GM06990 (cell line): ENCODE measurements around the gene GAGE12J.

Experiments
- DNase-seq: peaks from one replicate; pipeline ENCODE4 v3.0.0-alpha.2; 2011; ENCODE audit not compliant: insufficient read length; ENCODE audit errors: extremely low read depth
- H3K27me3 ChIP-seq: replicated peaks from 2 replicates; pipeline ENCODE4 v1.6.0; 2011; ENCODE audit warnings: low read length; ENCODE audit not compliant: control insufficient read depth, insufficient read depth
- H3K36me3 ChIP-seq: 2 replicates; pipeline ENCODE4 v1.5.1; 2011; ENCODE audit warnings: low read length; ENCODE audit not compliant: control insufficient read depth, insufficient read depth
- H3K4me3 ChIP-seq: replicated peaks from 2 replicates; pipeline ENCODE4 v1.5.1; 2011; ENCODE audit warnings: low read depth, mild to moderate bottlenecking, control low read depth, low read length
- TF ChIP-seq, protein P1 (sequence below): IDR thresholded peaks from 2 replicates; pipeline ENCODE4 v1.5.1; 2011; ENCODE audit warnings: low read length, control low read depth, mild to moderate bottlenecking, inconsistent platforms; ENCODE audit not compliant: insufficient read depth, poor library complexity, severe bottlenecking

GAGE12J gene

DNA sequence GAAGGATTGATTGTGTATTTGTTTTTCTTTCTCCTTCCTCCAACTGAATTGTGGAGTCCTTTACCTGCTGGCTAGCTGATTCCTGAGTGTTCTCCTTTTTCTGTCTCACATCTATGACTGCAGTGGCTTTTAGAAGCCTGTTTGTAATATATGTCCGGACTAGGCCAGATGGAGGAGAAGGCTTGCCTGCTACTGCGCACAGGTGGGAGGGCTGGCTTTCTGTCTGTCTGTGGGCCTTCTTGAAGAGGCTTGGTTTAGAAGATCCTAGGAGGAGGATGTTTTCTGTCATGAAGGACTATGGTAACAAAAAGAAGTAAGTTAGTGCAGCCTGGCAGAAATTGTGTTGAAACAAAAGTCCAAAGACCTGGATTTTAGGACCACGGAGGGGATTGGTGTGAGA, 43.8 kb upstream of the GAGE12J start:
- H3K27me3 ChIP-seq = no peaks in the 10 kb centered on the region
- no peak overlapping the region for H3K4me3 ChIP-seq
- no peak for DNase-seq
- TF ChIP-seq, protein P1, sequence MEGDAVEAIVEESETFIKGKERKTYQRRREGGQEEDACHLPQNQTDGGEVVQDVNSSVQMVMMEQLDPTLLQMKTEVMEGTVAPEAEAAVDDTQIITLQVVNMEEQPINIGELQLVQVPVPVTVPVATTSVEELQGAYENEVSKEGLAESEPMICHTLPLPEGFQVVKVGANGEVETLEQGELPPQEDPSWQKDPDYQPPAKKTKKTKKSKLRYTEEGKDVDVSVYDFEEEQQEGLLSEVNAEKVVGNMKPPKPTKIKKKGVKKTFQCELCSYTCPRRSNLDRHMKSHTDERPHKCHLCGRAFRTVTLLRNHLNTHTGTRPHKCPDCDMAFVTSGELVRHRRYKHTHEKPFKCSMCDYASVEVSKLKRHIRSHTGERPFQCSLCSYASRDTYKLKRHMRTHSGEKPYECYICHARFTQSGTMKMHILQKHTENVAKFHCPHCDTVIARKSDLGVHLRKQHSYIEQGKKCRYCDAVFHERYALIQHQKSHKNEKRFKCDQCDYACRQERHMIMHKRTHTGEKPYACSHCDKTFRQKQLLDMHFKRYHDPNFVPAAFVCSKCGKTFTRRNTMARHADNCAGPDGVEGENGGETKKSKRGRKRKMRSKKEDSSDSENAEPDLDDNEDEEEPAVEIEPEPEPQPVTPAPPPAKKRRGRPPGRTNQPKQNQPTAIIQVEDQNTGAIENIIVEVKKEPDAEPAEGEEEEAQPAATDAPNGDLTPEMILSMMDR = no peak
- no peaks in the 10 kb centered on the region; the same call in 1 of the 2 replicates for H3K36me3 ChIP-seq

DNA sequence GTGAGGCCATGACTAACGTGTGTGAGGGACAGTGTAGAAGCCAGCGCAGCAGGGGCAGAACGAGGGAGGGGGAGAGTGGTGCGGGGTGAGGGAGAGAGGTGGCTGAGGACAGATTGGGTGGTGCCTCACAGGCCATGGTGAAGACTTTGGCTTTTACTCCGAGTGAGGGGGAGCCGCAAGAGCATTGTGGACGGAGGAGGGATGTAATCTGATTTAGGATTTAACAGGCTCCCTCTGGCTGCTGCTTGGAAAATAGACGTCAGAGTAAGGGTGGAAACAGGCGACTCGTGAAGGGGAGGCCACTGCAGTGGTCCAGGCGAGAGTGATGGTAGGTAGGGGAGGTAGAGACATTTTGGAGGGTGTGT, 39.2 kb upstream of the GAGE12J start:
- DNase-seq = no peak
- TF ChIP-seq, protein P1 = no peak
- Histone ChIP-seq H3K4me3 (no peak overlapping the region), H3K27me3 (no peaks in the 10 kb centered on the region), H3K36me3 (no peaks in the 10 kb centered on the region; the same call in 1 of the 2 replicates)

DNA sequence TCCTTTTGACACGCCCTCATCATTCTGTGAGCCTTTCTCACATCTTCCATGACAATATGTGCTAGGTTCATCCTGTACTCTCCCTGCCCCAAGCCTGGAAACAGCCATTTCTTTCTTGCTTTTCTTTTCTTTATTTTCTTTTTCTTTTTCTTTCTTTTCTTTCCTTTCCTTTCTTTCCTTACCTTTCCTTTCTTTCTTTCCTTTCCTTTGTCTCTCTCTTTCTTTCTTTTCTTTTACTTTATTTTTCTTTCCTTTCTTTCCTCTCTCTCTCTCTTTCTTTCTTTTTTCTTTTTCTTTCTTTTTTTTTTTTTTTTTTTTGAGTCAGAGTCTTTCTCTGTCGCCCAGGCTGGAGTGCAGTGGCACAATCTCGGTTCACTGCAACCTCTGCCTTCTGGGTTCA, 37.6 kb upstream of the GAGE12J start:
- Histone ChIP-seq H3K36me3 (no peaks in the 10 kb centered on the region; the same call in 1 of the 2 replicates), H3K27me3 (no peaks in the 10 kb centered on the region), H3K4me3 (no peak overlapping the region)
- TF ChIP-seq, protein P1 = no peak
- DNase-seq = no peak

DNA sequence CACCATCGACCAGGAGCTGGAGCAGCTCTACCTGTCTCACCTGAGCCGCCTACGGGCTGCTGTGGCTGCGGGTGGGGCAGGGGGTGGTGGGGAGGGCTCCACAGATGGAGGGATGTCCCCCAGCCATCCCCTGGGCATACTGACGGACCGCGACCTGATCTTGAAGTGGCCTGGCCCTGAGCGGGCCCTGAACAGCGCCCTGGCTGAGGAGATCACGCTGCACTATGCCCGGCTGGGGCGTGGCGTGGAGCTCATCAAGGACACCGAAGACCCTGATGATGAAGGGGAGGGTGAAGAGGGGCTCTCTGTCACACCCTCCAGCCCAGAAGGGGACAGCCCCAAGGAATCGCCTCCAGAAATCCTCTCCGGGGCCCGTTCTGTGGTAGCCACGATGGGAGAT, 35.7 kb upstream of the GAGE12J start:
- Histone ChIP-seq H3K27me3 (no peaks in the 10 kb centered on the region), H3K4me3 (no peak overlapping the region), H3K36me3 (no peaks in the 10 kb centered on the region; the same call in 1 of the 2 replicates)
- DNase-seq = no peak
- TF ChIP-seq, protein P1 = no peak

DNA sequence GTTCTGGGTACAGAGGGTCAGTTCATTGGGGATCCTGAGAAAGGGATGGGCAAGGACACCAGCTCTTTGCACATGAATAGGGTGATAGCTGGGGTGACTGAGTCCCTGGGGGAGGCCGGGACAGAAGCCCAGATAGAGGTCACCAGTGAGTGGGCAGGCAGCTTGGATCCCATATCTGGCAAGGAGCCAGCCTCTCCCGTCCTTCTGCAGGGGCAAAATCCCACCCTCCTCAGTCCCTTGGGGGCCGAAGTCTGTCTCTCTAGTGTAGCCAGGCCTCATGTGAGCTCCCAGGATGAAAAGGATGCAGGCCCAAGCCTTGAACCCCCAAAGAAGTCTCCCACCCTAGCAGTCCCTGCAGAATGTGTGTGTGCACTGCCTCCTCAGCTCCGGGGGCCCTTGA, 35.3 kb upstream of the GAGE12J start:
- TF ChIP-seq, protein P1 = no peak
- no peak for DNase-seq
- Histone ChIP-seq H3K36me3 (no peaks in the 10 kb centered on the region; the same call in 1 of the 2 replicates), H3K27me3 (no peaks in the 10 kb centered on the region), H3K4me3 (no peak overlapping the region)

DNA sequence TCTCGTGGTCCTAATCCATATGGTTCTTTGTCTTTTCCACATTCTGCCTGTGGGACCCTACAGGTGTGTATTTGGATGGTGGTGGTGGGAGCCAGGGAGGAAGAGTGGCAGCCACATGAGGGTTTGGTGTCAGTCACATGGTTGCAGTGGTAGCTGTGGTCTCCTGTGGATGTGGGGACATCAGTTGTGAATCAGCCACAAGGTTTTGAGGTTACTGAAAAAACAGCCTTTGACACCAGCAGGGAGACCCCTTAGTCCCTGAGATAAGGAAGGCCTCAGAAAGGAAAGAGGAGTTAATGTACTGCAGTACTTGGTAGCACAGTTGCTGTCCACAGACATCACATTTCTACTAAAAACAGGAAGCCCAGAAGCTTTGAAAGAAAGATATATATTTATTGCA, 34.2 kb upstream of the GAGE12J start:
- TF ChIP-seq, protein P1 = no peak
- DNase-seq = no peak
- Histone ChIP-seq H3K4me3 (no peak overlapping the region), H3K36me3 (no peaks in the 10 kb centered on the region; the same call in 1 of the 2 replicates), H3K27me3 (no peaks in the 10 kb centered on the region)
